ENCODE measurements around the gene EIF4A3.
"Not testable (repeated sequence)": the region's sequence is repeated elsewhere in the genome, so short reads cannot be mapped to it uniquely, and the experiment has no call there.

GRCh38 chr17:80090164-80090563 lies 56.8 kb downstream of the EIF4A3 start:
- TF ChIP-seq CTCF, POLR2AphosphoS5, POLR2A (IDR thresholded peaks at IDR 0.05): not testable (repeated sequence)
